ENCODE results near the gene DGCR8. TPM values are rescaled to one million over a fixed set of nuclear protein-coding genes. Genes with fewer than 3 reads are reported as not detected.

DGCR8 gene
- total and polyA plus RNA-seq, 2 experiments from 2014 or later: 14.0 to 28.7 TPM

DNA sequence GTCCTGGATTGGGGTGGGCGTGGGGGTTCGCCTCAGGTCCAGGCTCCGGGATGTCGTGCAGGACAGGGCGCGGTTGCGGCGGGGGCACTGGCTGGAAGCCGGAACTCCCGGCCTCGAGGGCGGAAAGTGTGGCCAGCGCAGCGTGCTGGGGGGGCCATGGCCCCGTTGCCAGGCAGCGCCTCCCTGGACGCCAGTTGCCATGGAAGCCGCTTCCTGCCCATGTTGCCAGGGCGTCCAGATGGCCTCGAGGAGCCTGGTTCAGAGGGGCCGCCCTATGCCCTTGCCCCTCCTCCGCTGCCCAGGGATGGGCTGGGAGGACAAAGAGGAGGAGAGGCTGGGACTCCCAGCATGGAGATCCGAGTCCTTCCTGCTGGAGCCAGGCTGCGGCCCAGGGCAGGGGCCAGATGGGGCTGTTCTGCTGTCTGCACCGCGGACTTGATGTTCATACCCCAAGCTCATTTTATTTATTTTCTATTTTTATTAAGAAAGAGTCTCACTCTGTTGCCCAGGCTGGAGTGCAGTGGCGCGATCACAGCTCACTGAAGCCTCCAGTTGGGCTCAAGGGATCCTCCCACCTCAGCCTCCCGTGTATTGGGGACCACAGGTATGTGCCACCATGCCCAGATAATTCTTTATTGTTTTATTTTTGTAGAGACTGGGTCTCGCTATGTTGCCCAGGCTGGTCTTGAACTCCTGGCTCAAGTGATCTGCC is 75.4 kb downstream of the DGCR8 start:
- TF ChIP-seq EZH2phosphoT487 (IDR thresholded peaks at IDR 0.05; ENCODE audit: insufficient read depth, low read depth): no peak
- no peak for TF ChIP-seq EZH2 (IDR thresholded peaks at IDR 0.05; ENCODE audit: insufficient read depth, poor library complexity, severe bottlenecking)
- H3K27me3 ChIP-seq (replicated peaks; ENCODE audit: insufficient read depth): no peaks in the 10 kb centered on the region; the same call in 1 of the 2 replicates
- H3K36me3 ChIP-seq (ENCODE audit: low read depth): no peaks in the 10 kb centered on the region
- H3K9ac ChIP-seq: peak overlapping the region; percentile 57
- no peaks in the 10 kb centered on the region for H4K20me1 ChIP-seq (ENCODE audit: insufficient read depth)
- no peak overlapping the region for H2AFZ ChIP-seq
- WGBS, 2 experiments (ENCODE audit: low coverage in 1 of 2, low lambda C conversion rate in 2 of 2, missing lambda C conversion rate in 2 of 2): 26% methylated on average over 27 to 29 of the region's 30 CpGs
- no peaks in the 10 kb centered on the region for H3K4me1 ChIP-seq (ENCODE audit: insufficient read depth)
- no peaks in the 10 kb centered on the region for H3K79me2 ChIP-seq (ENCODE audit: insufficient read depth)
- peak overlapping the region; percentile 59 for H3K4me3 ChIP-seq
- DNase-seq: peak; percentile 75
- H3K4me2 ChIP-seq (ENCODE audit: unreplicated experiment): peak overlapping the region; percentile 35
- no peaks in the 10 kb centered on the region for H3K9me2 ChIP-seq (ENCODE audit: insufficient read depth)
- no peaks in the 10 kb centered on the region for H3F3A ChIP-seq (ENCODE audit: insufficient read depth)
- in situ Hi-C loops (cut with MboI): loop anchor here (5.0 kb wide), 1 partner anchor 127 kb away; no protein-coding TSS in a partner anchor
- no peaks in the 10 kb centered on the region for H3K9me3 ChIP-seq (ENCODE audit: low read depth)
- no peak overlapping the region for H3K27ac ChIP-seq

DNA sequence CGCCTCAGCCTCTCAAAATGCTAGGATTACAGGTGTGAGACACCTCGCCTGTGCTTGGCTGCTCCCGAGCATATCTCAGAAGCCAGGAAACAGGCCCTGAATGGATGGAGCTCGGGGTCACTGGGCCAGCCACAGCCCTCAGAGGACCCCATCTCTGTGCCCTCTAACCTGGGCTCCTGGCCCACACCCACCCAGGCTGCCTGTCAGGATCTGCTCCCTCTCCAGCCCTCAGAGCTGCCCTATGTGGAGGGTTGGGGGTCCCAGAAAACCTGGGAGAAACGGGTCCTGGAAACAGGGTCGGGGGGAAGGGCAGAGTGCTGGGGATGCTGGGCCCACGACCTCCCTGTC is 76.0 kb downstream of the DGCR8 start:
- Histone ChIP-seq H3K9ac (no peak overlapping the region), H3K27me3 (replicated peaks; ENCODE audit: insufficient read depth) (no peaks in the 10 kb centered on the region; the same call in 1 of the 2 replicates), H2AFZ (no peak overlapping the region), H3K4me3 (no peak overlapping the region), H4K20me1 (ENCODE audit: insufficient read depth) (no peaks in the 10 kb centered on the region), H3K9me2 (ENCODE audit: insufficient read depth) (no peaks in the 10 kb centered on the region), H3K4me1 (ENCODE audit: insufficient read depth) (no peaks in the 10 kb centered on the region), H3K4me2 (ENCODE audit: unreplicated experiment) (no peak overlapping the region), H3K27ac (no peak overlapping the region), H3K79me2 (ENCODE audit: insufficient read depth) (no peaks in the 10 kb centered on the region), H3K9me3 (ENCODE audit: low read depth) (no peaks in the 10 kb centered on the region), H3K36me3 (ENCODE audit: low read depth) (no peaks in the 10 kb centered on the region), H3F3A (ENCODE audit: insufficient read depth) (no peaks in the 10 kb centered on the region)
- WGBS, 2 experiments (ENCODE audit: low coverage in 1 of 2, low lambda C conversion rate in 2 of 2, missing lambda C conversion rate in 2 of 2): 59 to 63% methylated on average over 7 of the region's 7 CpGs
- DNase-seq: no peak
- in situ Hi-C loops (cut with MboI): loop anchor here (5.0 kb wide), 1 partner anchor 126 kb away; no protein-coding TSS in a partner anchor
- no peak for TF ChIP-seq EZH2phosphoT487 (IDR thresholded peaks at IDR 0.05; ENCODE audit: insufficient read depth, low read depth)
- no peak for TF ChIP-seq EZH2 (IDR thresholded peaks at IDR 0.05; ENCODE audit: insufficient read depth, poor library complexity, severe bottlenecking)

DNA sequence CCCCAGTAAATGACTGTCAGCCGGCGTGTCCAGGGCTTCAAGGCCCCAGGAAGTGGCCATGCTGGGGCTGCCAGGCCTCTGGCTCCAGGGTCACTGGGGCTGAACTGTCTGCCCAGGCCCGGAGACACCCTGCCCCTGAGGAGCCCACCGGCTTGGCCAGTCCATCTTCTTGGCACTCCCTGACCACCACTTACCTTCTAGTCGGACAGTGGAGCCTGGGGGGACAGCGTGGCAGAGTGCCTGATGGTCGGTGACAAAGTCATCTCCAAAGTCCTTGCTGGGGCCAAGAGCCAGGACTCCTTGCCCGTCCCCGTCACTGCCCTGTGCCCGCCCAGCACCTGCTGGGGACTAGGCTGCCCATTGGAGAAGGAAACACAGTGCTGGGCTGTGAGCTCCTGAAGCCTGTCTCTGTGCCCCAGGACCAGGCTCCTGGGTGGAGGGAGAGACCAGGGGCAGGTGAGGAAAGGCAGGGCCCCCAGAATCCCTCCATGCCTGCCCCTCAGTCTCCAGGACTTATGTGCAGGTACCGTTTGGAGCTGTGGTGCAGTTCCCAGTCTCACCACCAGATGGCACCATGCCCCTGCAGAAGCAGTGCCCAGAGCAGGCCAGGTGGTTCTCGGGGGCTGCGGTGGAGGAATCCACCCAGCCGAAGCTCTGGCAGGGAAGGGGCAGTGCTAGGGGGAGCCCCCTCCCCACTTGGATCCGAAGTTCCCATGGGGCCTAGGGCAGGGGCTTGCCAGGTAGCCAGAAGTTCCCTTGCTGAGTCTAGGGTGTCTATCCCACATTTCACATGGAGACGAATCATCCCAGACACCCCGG is 76.8 kb downstream of the DGCR8 start:
- Histone ChIP-seq H3K4me2 (ENCODE audit: unreplicated experiment) (no peak overlapping the region), H3K4me1 (ENCODE audit: insufficient read depth) (no peaks in the 10 kb centered on the region), H3K27me3 (replicated peaks; ENCODE audit: insufficient read depth) (no peaks in the 10 kb centered on the region; the same call in 1 of the 2 replicates), H2AFZ (no peak overlapping the region), H3K4me3 (no peak overlapping the region), H3K79me2 (ENCODE audit: insufficient read depth) (no peaks in the 10 kb centered on the region), H4K20me1 (ENCODE audit: insufficient read depth) (no peaks in the 10 kb centered on the region), H3K9me3 (ENCODE audit: low read depth) (no peaks in the 10 kb centered on the region), H3K9ac (no peak overlapping the region), H3F3A (ENCODE audit: insufficient read depth) (no peaks in the 10 kb centered on the region), H3K27ac (no peak overlapping the region), H3K9me2 (ENCODE audit: insufficient read depth) (no peaks in the 10 kb centered on the region), H3K36me3 (ENCODE audit: low read depth) (no peaks in the 10 kb centered on the region)
- WGBS, 2 experiments (ENCODE audit: low coverage in 1 of 2, low lambda C conversion rate in 2 of 2, missing lambda C conversion rate in 2 of 2): 24 to 26% methylated on average over 16 to 17 of the region's 17 CpGs
- peak; percentile 53 for DNase-seq
- TF ChIP-seq EZH2 (IDR thresholded peaks at IDR 0.05; ENCODE audit: insufficient read depth, poor library complexity, severe bottlenecking): no peak
- TF ChIP-seq EZH2phosphoT487 (IDR thresholded peaks at IDR 0.05; ENCODE audit: insufficient read depth, low read depth): no peak
- in situ Hi-C loops (cut with MboI): loop anchor here (5.0 kb wide), 1 partner anchor 125 kb away; no protein-coding TSS in a partner anchor

DNA sequence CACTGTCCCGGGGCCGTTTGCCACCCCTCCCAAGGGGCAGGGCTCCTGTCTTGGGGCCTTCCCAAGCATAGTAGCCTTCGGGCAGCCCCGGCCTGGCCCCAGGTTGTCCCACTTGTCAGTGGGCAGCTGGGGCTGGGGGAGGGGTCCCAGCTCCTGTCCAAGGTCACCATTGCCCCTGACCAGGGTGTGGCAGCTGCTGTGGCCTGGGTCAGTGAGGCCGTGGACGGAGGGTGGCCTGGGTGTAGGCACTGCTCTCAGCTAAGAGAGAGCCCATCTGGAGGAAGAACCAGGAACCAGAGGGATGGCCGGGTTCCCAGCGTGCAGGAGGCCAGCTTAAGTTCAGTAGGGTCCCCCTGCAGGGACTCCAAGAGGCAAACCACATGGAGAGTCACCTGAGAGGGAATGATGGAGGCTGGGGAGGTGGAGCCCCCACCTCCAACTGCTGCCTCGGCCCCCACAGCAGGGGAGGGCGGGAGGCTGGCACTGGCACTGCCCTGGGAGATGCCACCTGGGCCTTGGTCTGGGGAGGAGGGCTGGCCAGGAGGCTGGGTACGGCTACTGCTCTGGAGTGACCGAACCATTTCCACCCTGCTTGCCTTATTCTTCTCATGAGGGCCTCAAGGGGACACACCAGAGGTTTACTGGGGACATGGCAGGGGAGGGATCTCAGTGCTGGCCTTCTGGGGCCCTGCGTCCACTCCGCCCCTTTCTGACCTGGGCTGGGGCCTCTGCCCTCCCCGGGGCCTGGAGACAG is 77.6 kb downstream of the DGCR8 start:
- no peaks in the 10 kb centered on the region for H3K79me2 ChIP-seq (ENCODE audit: insufficient read depth)
- no peak for DNase-seq
- in situ Hi-C loops (cut with MboI): loop anchor here (5.0 kb wide), 1 partner anchor 125 kb away; no protein-coding TSS in a partner anchor
- no peaks in the 10 kb centered on the region for H3K9me2 ChIP-seq (ENCODE audit: insufficient read depth)
- no peak overlapping the region for H3K4me2 ChIP-seq (ENCODE audit: unreplicated experiment)
- no peaks in the 10 kb centered on the region for H4K20me1 ChIP-seq (ENCODE audit: insufficient read depth)
- no peak overlapping the region for H2AFZ ChIP-seq
- H3K36me3 ChIP-seq (ENCODE audit: low read depth): no peaks in the 10 kb centered on the region
- no peak overlapping the region for H3K27ac ChIP-seq
- WGBS, 2 experiments (ENCODE audit: low coverage in 1 of 2, low lambda C conversion rate in 2 of 2, missing lambda C conversion rate in 2 of 2): 34 to 40% methylated on average over 15 of the region's 15 CpGs
- no peaks in the 10 kb centered on the region; the same call in 1 of the 2 replicates for H3K27me3 ChIP-seq (replicated peaks; ENCODE audit: insufficient read depth)
- H3K9ac ChIP-seq: no peak overlapping the region
- no peak for TF ChIP-seq EZH2phosphoT487 (IDR thresholded peaks at IDR 0.05; ENCODE audit: insufficient read depth, low read depth)
- no peak for TF ChIP-seq EZH2 (IDR thresholded peaks at IDR 0.05; ENCODE audit: insufficient read depth, poor library complexity, severe bottlenecking)
- H3K4me1 ChIP-seq (ENCODE audit: insufficient read depth): no peaks in the 10 kb centered on the region
- H3K9me3 ChIP-seq (ENCODE audit: low read depth): no peaks in the 10 kb centered on the region
- no peaks in the 10 kb centered on the region for H3F3A ChIP-seq (ENCODE audit: insufficient read depth)
- H3K4me3 ChIP-seq: no peak overlapping the region

Data from GM23248 (cell line).